GM19468 (cell line): ENCODE results near the gene ZNF197.
"Not testable (repeated sequence)": the region's sequence is repeated elsewhere in the genome, so short reads cannot be mapped to it uniquely, and the experiment has no call there.

Experiments used
- ATAC-seq: cut with Tn5 transposase; IDR thresholded peaks from one replicate; pipeline ENCODE4 v1.9.1; 2021; ENCODE audit warnings: mild to moderate bottlenecking, moderate library complexity, moderate number of reproducible peaks; ENCODE audit not compliant: unreplicated experiment; ENCODE audit errors: extremely low read depth

The ZNF197 gene

DNA sequence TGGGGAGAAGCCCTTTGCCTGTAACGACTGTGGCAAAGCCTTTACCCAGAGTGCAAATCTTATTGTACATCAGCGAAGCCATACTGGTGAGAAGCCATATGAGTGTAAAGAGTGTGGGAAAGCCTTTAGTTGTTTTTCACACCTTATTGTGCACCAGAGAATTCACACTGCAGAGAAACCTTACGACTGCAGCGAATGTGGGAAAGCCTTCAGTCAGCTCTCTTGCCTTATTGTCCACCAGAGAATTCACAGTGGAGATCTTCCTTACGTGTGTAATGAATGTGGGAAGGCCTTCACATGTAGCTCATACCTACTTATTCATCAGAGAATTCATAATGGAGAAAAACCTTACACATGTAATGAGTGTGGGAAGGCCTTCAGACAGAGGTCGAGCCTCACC is 34.6 kb downstream of the ZNF197 start:
- no peak for ATAC-seq

DNA sequence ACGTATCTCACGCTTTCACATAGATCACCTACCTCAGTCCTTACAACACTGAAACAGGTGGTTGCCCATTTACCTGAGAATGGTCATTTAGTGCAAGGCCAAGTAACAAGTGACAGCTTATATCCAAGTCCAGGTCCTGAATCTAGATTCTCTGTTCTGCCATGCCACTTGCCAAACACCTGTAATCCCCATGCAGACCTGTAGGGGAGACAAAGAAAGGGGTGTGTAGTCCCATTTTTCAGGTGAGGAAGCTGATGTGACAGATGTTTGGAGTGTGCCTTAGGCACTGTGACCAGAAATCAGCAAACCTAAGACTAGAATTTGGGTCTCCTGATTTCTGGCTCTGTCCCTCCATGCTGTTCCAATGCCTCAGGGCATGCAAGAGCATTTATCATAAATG is 36.4 kb downstream of the ZNF197 start:
- ATAC-seq = no peak

DNA sequence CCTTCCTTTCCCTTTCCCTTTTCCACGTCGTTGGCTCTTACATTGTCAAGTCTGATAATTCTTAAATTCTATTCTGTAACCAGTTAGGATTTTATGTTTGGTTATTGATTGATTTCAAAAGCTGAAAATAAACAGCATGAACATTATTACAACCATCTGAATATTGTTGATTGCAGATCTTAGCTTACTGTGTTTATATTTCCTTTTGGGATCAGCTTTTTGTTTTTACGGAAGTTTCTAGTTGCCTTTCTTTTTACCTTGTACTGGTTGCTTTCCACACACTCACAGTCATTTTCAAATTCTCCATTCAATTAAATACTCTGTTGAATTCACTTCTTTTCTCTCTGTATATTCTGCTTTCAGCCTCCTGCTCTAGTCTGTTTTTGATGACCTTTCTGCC is 40.3 kb downstream of the ZNF197 start:
- no peak for ATAC-seq

DNA sequence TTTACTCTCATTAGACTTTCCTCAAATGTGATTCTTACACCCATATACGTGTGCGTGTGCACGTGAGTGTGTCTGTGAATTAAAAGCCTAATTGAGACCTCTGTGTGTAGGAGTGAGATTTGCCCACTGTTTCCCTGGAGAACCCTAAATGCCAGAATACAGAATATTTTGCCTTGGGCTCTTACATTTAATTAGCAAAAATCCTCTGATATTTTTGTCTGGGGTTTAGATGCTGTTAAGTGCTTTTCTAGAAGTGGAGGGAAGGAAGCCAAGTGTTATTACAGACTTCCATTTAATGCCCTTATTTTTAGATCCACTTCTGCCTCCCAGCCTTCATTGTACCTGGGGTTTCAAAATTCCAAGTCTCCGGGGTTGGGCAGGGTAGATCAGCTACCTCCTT is 41.5 kb downstream of the ZNF197 start:
- no peak for ATAC-seq

DNA sequence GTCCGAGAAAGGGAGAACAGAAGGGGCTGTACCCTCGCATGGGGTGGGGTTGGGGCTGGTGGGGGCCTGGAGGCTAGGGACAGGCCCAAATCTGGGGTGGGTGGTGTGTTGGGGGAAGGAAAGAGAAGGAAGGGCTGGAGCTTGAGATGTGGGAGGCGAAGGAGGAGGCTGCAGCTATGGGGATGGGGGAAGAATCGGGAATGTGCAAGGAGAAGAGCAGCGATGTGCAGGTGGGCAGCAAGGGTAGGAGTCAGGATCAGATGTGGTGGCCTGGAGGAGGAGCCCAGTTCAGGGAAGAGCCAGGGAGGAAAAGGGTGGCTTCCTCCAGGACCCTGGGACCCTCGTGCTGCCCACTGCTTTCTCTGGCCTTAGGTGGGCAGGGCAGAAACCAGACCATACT is 44.9 kb downstream of the ZNF197 start:
- ATAC-seq = no peak

DNA sequence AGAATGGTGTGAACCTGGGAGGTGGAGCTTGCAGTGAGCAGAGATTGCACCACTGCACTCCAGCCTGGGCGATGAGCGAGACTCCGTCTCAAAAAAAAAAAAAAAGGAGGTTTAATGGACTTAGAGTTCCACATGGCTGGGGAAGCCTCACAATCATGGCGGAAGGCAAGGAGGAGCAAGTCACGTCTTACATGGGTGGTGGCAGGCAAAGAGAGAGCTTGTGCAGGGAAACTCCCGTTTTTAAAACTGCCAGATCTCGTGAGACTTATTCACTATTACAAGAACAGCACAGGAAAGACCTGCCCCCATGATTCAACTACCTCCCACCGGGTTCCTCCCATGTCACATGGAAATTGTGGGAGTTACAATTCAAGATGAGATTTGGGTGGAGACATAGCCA is 48.6 kb downstream of the ZNF197 start:
- ATAC-seq = not testable (repeated sequence)

DNA sequence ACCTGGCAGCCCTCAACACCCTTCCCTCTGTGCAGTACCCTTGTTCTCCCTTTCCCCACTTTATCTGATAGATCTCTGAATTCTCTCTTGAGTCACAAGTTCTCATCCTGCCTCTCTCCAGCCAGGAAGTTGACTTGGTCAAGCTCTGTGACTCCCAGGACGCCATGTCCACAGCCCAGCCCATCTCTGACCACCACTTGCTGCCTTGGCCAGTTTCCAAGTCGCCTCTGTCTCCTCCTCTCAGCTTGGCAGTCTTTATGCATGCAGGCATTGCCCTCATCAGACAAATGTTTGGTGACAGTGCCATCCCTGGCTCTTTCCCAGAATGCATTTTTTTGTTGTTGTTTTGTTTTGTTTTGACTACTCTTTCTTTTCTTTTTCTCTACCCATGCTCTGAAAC is 49.4 kb downstream of the ZNF197 start:
- no peak for ATAC-seq

DNA sequence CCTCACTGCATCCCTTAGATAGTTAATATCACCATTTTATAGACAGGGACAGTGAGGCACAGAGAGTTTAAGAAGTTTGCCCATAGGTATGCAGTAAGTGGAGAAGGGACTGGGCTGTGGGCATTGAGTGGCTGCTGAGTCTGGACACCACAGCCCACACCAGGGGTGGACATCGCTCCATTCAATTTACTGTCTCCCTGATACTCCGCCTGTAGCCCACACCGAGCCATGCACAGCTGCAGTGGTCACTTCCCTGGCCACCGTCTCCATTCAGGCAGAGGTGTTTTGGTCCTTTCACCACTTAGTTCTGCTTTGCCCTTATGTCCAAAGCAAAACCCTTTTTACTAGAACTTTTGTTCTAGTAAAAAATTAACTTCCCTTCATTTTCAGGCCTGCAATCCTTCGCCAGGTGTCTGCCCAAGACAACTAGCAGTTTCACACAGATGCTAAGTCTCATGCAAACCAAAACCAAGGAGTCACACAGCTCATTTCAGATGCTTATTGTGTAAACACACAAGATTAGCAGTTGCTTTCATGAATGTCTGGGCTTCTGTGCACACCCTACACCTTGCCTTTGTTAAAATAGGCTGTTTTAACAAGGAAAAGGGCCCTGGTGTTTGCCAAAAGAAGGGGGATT is 53.8 kb downstream of the ZNF197 start:
- no peak for ATAC-seq

DNA sequence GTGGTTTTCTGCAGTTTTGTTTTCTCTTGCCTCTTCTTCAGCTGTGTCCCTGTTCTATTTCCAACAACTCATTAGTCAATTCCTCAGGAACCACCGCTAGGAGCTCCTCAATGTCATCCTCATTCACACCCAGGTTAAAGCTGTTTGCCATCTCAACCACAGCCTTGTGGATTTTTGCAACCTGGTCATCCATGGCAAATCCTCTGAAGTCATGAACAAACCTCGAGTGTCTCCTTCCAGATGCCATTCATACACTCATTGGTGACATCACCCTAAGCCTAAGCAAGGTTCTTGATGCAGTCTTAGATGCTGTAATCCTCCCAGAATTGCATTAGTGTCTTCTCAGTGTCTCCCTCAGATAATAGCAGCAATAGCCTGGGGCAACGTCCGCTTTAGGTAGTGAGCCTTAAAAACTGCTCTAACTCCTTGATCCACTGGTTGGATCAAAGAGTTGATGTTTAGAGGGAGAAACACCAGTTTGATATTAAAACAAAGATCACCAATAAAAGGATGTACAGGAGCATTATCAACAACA is 56.2 kb downstream of the ZNF197 start:
- no peak for ATAC-seq

DNA sequence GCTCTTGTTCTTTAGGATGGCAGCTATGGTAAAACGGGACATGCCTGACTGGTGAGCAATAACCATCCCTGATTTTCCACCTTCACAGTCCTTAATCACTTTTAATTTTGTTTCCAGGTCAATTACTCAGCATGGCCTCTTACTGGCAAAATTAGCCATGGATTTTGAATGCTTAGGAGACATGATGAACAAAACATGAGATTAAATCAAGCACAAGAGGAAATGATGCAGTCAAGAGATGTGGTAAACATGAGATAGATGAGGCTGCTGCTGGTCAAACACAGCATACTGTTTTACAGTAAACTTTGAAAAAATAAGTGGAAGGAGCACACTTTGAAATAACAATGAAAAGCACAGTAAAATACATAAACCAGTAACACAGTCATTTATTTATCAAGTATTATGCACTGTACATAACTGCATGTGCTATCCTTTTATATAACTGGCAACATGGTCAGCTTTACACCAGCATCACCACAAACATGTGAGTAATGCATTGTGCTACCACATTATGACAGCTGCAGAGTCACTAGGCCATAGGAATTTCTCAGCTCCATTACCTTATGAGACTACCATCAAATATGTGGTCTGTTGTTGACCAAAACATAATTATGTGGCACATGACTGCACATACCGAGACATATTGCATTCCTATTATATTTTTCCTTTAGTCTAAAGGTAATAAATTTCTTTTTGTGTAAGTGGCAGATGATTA is 57.5 kb downstream of the ZNF197 start:
- no peak for ATAC-seq

DNA sequence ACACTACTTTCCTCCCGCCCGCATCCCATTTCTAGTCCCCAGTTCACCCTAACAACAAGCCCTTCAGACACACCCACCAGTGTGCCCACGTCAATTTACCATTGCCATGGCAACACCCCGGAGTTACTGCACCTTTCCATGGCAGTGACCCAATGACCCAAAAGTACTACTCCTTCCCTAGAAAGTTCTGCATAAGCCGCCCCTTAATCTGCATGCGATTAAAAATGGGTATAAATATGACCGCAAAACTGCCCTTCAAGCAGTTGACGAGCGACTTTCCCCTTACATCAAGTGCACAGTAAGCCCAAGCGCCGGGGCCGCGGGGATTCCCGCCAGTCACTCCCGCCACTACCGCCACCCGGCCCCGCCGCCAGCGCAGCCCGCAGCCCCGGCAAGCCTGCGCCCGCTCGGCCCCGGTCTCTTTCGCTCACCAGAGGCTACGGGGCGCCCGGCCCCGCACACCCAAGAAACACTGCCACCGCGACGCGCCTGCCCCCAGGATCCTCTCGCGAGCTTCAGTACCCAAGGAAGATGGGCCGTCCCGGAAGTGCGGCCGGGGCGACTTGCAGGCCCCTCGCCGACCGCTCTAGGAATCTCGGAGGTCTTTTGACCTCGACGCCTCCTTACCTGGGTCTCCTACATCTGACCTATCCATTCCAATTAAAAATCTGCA is 60.4 kb downstream of the ZNF197 start:
- ATAC-seq = no peak

DNA sequence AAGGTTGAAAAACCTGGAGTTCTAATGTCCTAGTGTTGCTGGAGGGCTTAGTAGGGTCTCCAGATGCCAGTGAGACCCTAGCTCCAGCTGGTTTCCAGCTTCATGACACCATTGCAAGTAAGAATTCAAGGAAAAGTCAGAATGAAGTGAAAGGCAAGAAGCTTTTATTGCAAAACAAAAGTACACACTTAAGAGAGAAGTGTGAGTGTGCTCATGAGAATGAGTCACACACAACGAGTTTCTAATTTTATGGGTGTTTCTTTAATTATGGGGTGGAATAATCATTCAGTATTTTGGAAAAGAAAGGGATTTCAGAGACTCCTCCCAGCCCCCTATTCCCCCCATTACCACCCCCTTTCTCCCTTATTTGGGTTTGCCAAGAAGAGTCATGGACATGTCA is 63.1 kb downstream of the ZNF197 start:
- ATAC-seq = no peak
